ENCODE measurements around the gene RDX. TPM values are rescaled to one million over a fixed set of nuclear protein-coding genes. Genes with fewer than 3 reads are reported as not detected.

The RDX gene
- total and polyA plus RNA-seq, 2 donors (not counting 1 experiment from before 2014, with no cell fraction given), result 52.7 to 93.1 TPM

DNA sequence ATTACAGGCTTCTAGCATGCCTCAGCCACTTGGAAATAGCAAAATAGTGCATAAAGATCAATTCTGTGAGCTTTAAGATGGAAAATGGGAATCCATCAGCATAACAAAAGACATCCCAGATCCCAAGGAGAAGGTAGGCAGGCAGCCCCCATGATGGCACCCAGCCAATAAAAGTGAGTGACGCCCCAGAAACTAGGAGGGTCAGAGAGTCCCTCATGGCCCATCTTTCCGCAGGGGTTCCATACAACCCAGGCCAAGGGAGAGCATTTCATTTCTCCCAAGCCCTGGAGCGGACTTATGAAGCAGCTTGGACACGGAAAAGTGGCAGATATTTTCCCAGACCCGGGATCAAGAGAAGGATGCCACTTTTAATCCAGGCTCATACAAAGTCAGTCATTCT is 110.0 kb downstream of the RDX start:
- no peak overlapping the region for H2AFZ ChIP-seq (ENCODE audit: low read length)

GRCh38 chr11:110185599-110185998 is 110.8 kb downstream of the RDX start:
- no peaks in the 10 kb centered on the region for H4K20me1 ChIP-seq (ENCODE audit: control insufficient read depth, extremely low read depth, insufficient read depth, low read length)
- no peak overlapping the region for H3K27ac ChIP-seq (ENCODE audit: insufficient read depth, low read length)
- H3K36me3 ChIP-seq (ENCODE audit: control insufficient read depth, insufficient read depth, low read length), result no peaks in the 10 kb centered on the region
- DNase-seq (ENCODE audit: low read depth in 2 of 2), result no peak
- no peak overlapping the region for H3K9ac ChIP-seq (ENCODE audit: insufficient read depth, low read length)
- TF ChIP-seq, protein P1, sequence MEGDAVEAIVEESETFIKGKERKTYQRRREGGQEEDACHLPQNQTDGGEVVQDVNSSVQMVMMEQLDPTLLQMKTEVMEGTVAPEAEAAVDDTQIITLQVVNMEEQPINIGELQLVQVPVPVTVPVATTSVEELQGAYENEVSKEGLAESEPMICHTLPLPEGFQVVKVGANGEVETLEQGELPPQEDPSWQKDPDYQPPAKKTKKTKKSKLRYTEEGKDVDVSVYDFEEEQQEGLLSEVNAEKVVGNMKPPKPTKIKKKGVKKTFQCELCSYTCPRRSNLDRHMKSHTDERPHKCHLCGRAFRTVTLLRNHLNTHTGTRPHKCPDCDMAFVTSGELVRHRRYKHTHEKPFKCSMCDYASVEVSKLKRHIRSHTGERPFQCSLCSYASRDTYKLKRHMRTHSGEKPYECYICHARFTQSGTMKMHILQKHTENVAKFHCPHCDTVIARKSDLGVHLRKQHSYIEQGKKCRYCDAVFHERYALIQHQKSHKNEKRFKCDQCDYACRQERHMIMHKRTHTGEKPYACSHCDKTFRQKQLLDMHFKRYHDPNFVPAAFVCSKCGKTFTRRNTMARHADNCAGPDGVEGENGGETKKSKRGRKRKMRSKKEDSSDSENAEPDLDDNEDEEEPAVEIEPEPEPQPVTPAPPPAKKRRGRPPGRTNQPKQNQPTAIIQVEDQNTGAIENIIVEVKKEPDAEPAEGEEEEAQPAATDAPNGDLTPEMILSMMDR (conservative IDR thresholded peaks at IDR 0.05 in 1 of 2, IDR thresholded peaks at IDR 0.05 in 1 of 2; ENCODE audit: low read depth in 1 of 2, low read length in 2 of 2), result no peak
- TF ChIP-seq EZH2 (IDR thresholded peaks at IDR 0.05; ENCODE audit: low read length, missing control alignments), result no peak
- H3K4me2 ChIP-seq (ENCODE audit: extremely low read depth, insufficient read depth, low read length), result peak overlapping the region; percentile 35
- peaks cover 4% of the 10 kb centered on the region for H3K4me1 ChIP-seq (ENCODE audit: control insufficient read depth, extremely low read depth, insufficient read depth, low read length)
- no peak overlapping the region for H3K4me3 ChIP-seq (replicated peaks in 1 of 4; ENCODE audit: control extremely low read depth in 1 of 4, insufficient read depth in 1 of 4, low read depth in 3 of 4, low read length in 4 of 4)
- H3K9me3 ChIP-seq (ENCODE audit: control insufficient read depth, insufficient read depth, low read depth, low read length), result no peaks in the 10 kb centered on the region
- H3K79me2 ChIP-seq (ENCODE audit: control insufficient read depth, insufficient read depth, low read length), result no peaks in the 10 kb centered on the region
- H2AFZ ChIP-seq (ENCODE audit: low read length), result no peak overlapping the region
- H3K27me3 ChIP-seq (ENCODE audit: control insufficient read depth, insufficient read depth, low read length), result no peaks in the 10 kb centered on the region

More for the DNA sequence above, 110.0 kb downstream of the RDX start:
- Histone ChIP-seq H3K9ac (ENCODE audit: insufficient read depth, low read length) (no peak overlapping the region), H3K4me1 (ENCODE audit: control insufficient read depth, extremely low read depth, insufficient read depth, low read length) (peaks cover 4% of the 10 kb centered on the region), H3K9me3 (ENCODE audit: control insufficient read depth, insufficient read depth, low read depth, low read length) (no peaks in the 10 kb centered on the region), H3K36me3 (ENCODE audit: control insufficient read depth, insufficient read depth, low read length) (no peaks in the 10 kb centered on the region), H3K79me2 (ENCODE audit: control insufficient read depth, insufficient read depth, low read length) (no peaks in the 10 kb centered on the region), H3K27ac (ENCODE audit: insufficient read depth, low read length) (no peak overlapping the region), H3K4me2 (ENCODE audit: extremely low read depth, insufficient read depth, low read length) (no peak overlapping the region), H3K27me3 (ENCODE audit: control insufficient read depth, insufficient read depth, low read length) (no peaks in the 10 kb centered on the region), H4K20me1 (ENCODE audit: control insufficient read depth, extremely low read depth, insufficient read depth, low read length) (no peaks in the 10 kb centered on the region), H3K4me3 (replicated peaks in 1 of 4; ENCODE audit: control extremely low read depth in 1 of 4, insufficient read depth in 1 of 4, low read depth in 3 of 4, low read length in 4 of 4) (no peak overlapping the region)
- TF ChIP-seq EZH2 (IDR thresholded peaks at IDR 0.05; ENCODE audit: low read length, missing control alignments), result no peak
- TF ChIP-seq, protein P1 (conservative IDR thresholded peaks at IDR 0.05 in 1 of 2, IDR thresholded peaks at IDR 0.05 in 1 of 2; ENCODE audit: low read depth in 1 of 2, low read length in 2 of 2), result no peak
- no peak for DNase-seq (ENCODE audit: low read depth in 2 of 2)

- H3K27ac ChIP-seq (ENCODE audit: insufficient read depth, low read length), result no peak overlapping the region
- peak overlapping the region; percentile 35 for H3K4me2 ChIP-seq (ENCODE audit: extremely low read depth, insufficient read depth, low read length)
- no peaks in the 10 kb centered on the region for H3K36me3 ChIP-seq (ENCODE audit: control insufficient read depth, insufficient read depth, low read length)
- no peaks in the 10 kb centered on the region for H3K9me3 ChIP-seq (ENCODE audit: control insufficient read depth, insufficient read depth, low read depth, low read length)
- no peak overlapping the region for H3K9ac ChIP-seq (ENCODE audit: insufficient read depth, low read length)
- H4K20me1 ChIP-seq (ENCODE audit: control insufficient read depth, extremely low read depth, insufficient read depth, low read length), result no peaks in the 10 kb centered on the region
- H3K79me2 ChIP-seq (ENCODE audit: control insufficient read depth, insufficient read depth, low read length), result no peaks in the 10 kb centered on the region
- DNase-seq (ENCODE audit: low read depth in 2 of 2), result peak; percentile 74 to 97
- no peak overlapping the region for H3K4me3 ChIP-seq (replicated peaks in 1 of 4; ENCODE audit: control extremely low read depth in 1 of 4, insufficient read depth in 1 of 4, low read depth in 3 of 4, low read length in 4 of 4)
- H3K27me3 ChIP-seq (ENCODE audit: control insufficient read depth, insufficient read depth, low read length), result no peaks in the 10 kb centered on the region
- H2AFZ ChIP-seq (ENCODE audit: low read length), result no peak overlapping the region
- peaks cover 4% of the 10 kb centered on the region for H3K4me1 ChIP-seq (ENCODE audit: control insufficient read depth, extremely low read depth, insufficient read depth, low read length)
- TF ChIP-seq, protein P1 (conservative IDR thresholded peaks at IDR 0.05 in 1 of 2, IDR thresholded peaks at IDR 0.05 in 1 of 2; ENCODE audit: low read depth in 1 of 2, low read length in 2 of 2), result no peak
- no peak for TF ChIP-seq EZH2 (IDR thresholded peaks at IDR 0.05; ENCODE audit: low read length, missing control alignments)
Measured at GRCh38 chr11:110185121-110185591, 111.3 kb downstream of the RDX start.

Measured in fibroblast of lung (primary cell).